OCI-LY3 (cell line): ENCODE results near the gene NFATC4.
A peak's percentile ranks its signal among the peaks of the same experiment; 100 is the strongest.

ENCODE experiments used
- H2AFZ ChIP-seq: fragments of 200-600, 300-600 bp; shearing (Covaris generic); 2 replicates; pipeline ENCODE4 v1.6.0; 2014; ENCODE audit warnings: antibody characterized with exemption, low read depth, low read length
- H3K27ac ChIP-seq: fragments of 200-600, 300-600 bp; sonication (generic); 2 replicates; pipeline ENCODE4 v1.5.1; 2014; ENCODE audit warnings: mild to moderate bottlenecking, low read length, moderate library complexity, mixed read lengths
- H3K27me3 ChIP-seq: fragments of 200-600, 300-600 bp; sonication (generic); 2 replicates; pipeline ENCODE4 v1.6.1; 2014; ENCODE audit warnings: low read depth, low read length, mixed read lengths
- H3K36me3 ChIP-seq: fragments of 200-600, 300-600 bp; sonication (generic); replicated peaks from 2 replicates; pipeline ENCODE3; 2014; ENCODE audit warnings: low read depth, low read length, mixed read lengths
- H3K4me1 ChIP-seq: fragments of 300-600, 200-600 bp; sonication (generic); 2 replicates; pipeline ENCODE4 v1.6.1; 2014; ENCODE audit warnings: low read length, mixed read lengths
- H3K4me2 ChIP-seq: fragments of 200-600, 300-600 bp; sonication (generic); 2 replicates; pipeline ENCODE4 v1.6.1; 2014; ENCODE audit warnings: low read length, mixed read lengths
- H3K4me3 ChIP-seq: fragments of 300-600, 200-600 bp; sonication (generic); 2 replicates; pipeline ENCODE4 v1.5.1; 2014; ENCODE audit warnings: antibody characterized with exemption, mild to moderate bottlenecking, low read length, moderate library complexity
- H3K79me2 ChIP-seq: fragments of 300-600, 200-600 bp; shearing (Covaris generic); 2 replicates; pipeline ENCODE4 v1.6.1; 2014; ENCODE audit warnings: mild to moderate bottlenecking, low read length, mixed read lengths
- H3K9ac ChIP-seq: fragments of 300-600, 200-600 bp; shearing (Covaris generic); 2 replicates; pipeline ENCODE4 v1.6.0; 2014; ENCODE audit warnings: mild to moderate bottlenecking, low read length, moderate library complexity
- H3K9me3 ChIP-seq: fragments of 200-600, 300-600 bp; shearing (Covaris generic); 2 replicates; pipeline ENCODE4 v1.6.1; 2014; ENCODE audit warnings: low read length, mixed read lengths; ENCODE audit not compliant: insufficient read depth
- H4K20me1 ChIP-seq: fragments of 200-600, 300-600 bp; sonication (generic); 2 replicates; pipeline ENCODE4 v1.6.1; 2016; ENCODE audit warnings: low read length, mixed read lengths; ENCODE audit not compliant: insufficient read depth
- EZH2phosphoT487 ChIP-seq: fragments of 200-600 bp; shearing (Covaris generic); IDR thresholded peaks from 2 replicates; pipeline ENCODE4 v1.6.1; 2018; ENCODE audit warnings: antibody characterized with exemption, mixed run types, low read depth
- TF ChIP-seq, protein P1 (sequence below): fragments of 200-600, 300-600 bp; sonication (generic); IDR thresholded peaks from 2 replicates; pipeline ENCODE4 v1.5.1; 2014; ENCODE audit warnings: antibody characterized with exemption, low read length, low read depth

The NFATC4 gene

DNA sequence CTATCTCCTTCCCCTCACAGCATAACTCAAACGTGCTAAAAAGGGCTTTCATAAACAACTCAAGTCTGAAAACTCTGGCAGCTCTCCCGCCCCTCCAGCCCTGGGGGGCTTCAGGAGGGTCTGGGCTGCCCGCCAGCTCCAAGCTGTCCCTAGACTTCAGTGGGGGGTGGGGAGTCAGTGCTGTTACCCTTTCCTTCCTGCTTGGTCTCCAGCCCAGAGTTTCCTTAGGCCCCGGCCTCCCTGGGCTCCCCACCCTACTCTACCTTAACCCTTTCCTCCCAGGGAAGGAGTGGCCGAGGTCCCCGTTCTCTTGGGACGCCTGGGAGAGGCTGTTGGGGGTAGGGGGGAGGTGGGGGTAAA, 30.3 kb downstream of the NFATC4 start:
- H3K4me3 ChIP-seq = peak overlapping the region; percentile 76; the same call in 1 of the 2 replicates
- H3K36me3 ChIP-seq = no peaks in the 10 kb centered on the region
- no peaks in the 10 kb centered on the region for H4K20me1 ChIP-seq
- H3K9me3 ChIP-seq = no peaks in the 10 kb centered on the region
- no peak for TF ChIP-seq EZH2phosphoT487
- TF ChIP-seq, protein P1, sequence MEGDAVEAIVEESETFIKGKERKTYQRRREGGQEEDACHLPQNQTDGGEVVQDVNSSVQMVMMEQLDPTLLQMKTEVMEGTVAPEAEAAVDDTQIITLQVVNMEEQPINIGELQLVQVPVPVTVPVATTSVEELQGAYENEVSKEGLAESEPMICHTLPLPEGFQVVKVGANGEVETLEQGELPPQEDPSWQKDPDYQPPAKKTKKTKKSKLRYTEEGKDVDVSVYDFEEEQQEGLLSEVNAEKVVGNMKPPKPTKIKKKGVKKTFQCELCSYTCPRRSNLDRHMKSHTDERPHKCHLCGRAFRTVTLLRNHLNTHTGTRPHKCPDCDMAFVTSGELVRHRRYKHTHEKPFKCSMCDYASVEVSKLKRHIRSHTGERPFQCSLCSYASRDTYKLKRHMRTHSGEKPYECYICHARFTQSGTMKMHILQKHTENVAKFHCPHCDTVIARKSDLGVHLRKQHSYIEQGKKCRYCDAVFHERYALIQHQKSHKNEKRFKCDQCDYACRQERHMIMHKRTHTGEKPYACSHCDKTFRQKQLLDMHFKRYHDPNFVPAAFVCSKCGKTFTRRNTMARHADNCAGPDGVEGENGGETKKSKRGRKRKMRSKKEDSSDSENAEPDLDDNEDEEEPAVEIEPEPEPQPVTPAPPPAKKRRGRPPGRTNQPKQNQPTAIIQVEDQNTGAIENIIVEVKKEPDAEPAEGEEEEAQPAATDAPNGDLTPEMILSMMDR = no peak
- H3K4me2 ChIP-seq = peak overlapping the region; percentile 80; the same call in 1 of the 2 replicates
- no peak overlapping the region for H2AFZ ChIP-seq
- no peaks in the 10 kb centered on the region for H3K79me2 ChIP-seq
- H3K4me1 ChIP-seq = no peaks in the 10 kb centered on the region
- H3K9ac ChIP-seq = no peak overlapping the region; the same call in 1 of the 2 replicates
- H3K27me3 ChIP-seq = peaks cover 13% of the 10 kb centered on the region
- no peak overlapping the region for H3K27ac ChIP-seq

DNA sequence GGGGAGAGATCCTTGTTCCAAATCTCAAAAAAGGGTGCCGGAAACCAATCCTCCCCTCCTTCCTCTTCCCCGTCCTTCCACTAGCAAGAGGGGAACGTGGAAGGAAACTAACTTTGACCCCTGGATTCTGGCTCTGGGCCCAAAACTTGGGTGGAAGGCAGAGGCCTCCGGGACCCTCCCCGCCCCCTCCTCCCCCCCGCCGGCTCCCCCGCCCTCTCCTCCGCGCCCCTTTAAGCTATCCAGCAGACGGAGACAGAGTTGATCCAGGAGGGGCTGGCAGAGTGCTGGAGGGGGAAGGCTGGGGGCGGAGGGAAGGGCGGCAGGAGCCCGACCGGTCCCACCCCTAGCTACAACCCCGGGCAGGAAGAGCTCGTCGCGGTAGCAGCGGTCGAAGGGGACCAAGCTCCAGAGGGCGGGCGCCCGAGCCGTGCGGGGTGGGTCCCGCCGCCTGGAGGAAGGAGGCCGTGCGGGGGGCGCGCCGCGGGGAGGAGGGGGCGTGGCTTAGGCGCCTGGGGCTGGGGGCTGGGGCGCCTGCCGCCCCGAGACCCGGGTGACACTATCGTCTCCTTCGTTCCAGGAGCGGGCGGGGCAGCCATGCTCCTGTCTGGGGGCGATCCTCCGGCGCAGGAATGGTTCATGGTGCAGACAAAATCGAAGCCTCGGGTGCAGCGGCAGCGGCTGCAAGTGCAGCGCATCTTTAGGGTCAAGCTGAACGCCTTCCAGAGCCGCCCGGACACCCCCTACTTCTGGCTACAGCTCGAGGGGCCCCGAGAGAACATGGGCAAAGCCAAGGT, 30.9 kb downstream of the NFATC4 start, which contains the start of gene NYNRIN:
NYNRIN (plus strand) TSS at position 351 of the 794 bp plus-strand sequence; CDS start at position 595, 244 bp downstream.
- H2AFZ ChIP-seq = peak within 1 kb of the TSS; percentile 68; the same call in 1 of the 2 replicates
- no peaks in the 10 kb centered on the region for H3K4me1 ChIP-seq
- H3K9ac ChIP-seq = peak within 1 kb of the TSS; percentile 40
- H3K27ac ChIP-seq = no peak within 1 kb of the TSS
- H3K27me3 ChIP-seq = peaks cover 14% of the 10 kb centered on the region; the same call in 1 of the 2 replicates
- H3K36me3 ChIP-seq = no peaks in the 10 kb centered on the region
- H3K4me2 ChIP-seq = peak within 1 kb of the TSS; percentile 80
- peak within 1 kb of the TSS; percentile 76 for H3K4me3 ChIP-seq
- H3K79me2 ChIP-seq = no peaks in the 10 kb centered on the region
- H4K20me1 ChIP-seq = no peaks in the 10 kb centered on the region
- no peak for TF ChIP-seq EZH2phosphoT487
- H3K9me3 ChIP-seq = no peaks in the 10 kb centered on the region

DNA sequence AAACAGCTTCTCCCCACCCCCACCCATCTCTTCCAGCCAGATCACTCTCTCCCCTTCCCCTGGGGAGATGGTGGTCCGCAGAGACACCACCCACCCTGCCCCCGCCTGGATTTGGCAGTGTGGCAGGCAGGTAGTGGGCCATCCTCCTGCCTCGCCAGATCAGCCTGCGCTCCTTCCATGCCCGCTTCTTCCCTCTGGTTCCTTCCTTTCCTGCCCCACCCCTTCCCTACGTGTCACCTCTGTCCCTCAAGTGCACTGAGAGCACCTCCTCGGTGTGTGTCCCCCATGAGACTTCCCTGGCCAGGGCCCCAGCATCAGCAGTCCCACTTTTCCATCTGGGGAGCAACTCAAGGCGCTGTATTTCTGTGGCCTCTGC, 31.5 kb downstream of the NFATC4 start:
- TF ChIP-seq, protein P1 = no peak
- no peak for TF ChIP-seq EZH2phosphoT487
- peak overlapping the region; percentile 80 for H3K4me2 ChIP-seq

DNA sequence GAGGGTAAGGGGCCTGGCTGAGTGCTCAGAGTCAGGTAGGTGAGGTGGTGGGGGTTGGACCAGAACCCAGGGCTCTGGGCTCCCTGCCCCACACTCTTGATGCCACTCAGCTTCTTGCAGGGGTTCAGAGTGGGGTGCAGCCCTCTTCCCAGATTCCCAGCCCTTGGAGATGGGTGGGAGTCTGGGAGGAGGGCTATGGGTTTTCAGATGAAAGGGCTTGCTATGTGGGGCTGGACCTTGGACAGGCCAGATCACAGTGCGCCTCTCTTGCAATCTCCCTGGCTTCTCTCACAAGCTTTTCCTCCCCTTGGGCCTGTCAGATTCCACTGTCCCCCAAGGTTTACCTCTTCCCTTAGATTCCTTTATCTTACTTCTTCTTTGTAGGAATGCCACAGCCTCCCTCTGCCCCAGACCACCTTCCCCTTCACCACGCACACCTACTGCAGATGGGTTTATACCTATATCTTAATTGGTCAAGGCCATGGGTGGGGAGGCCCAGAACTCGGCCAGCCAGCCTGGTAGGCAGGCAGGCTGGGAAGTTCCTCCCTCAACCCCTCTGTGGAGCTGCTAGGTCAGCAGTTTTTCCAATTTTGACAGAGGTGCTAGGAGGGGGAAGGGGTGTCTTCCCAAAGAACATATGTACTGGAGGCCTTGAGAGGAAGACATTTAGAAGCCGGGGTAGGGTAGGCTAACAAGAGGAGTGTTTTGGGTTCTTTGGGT, 32.2 kb downstream of the NFATC4 start:
- no peak overlapping the region for H3K9ac ChIP-seq
- H3K4me3 ChIP-seq = no peak overlapping the region

More for the DNA sequence above, 31.5 kb downstream of the NFATC4 start:
- peaks cover 13% of the 10 kb centered on the region; the same call in 1 of the 2 replicates for H3K27me3 ChIP-seq
- H3K9me3 ChIP-seq = no peaks in the 10 kb centered on the region
- H3K9ac ChIP-seq = peak overlapping the region; percentile 40
- H3K27ac ChIP-seq = no peak overlapping the region
- no peaks in the 10 kb centered on the region for H3K4me1 ChIP-seq
- peak overlapping the region; percentile 68; the same call in 1 of the 2 replicates for H2AFZ ChIP-seq
- H4K20me1 ChIP-seq = no peaks in the 10 kb centered on the region
- H3K79me2 ChIP-seq = no peaks in the 10 kb centered on the region
- no peaks in the 10 kb centered on the region for H3K36me3 ChIP-seq
- peak overlapping the region; percentile 76 for H3K4me3 ChIP-seq

More for the DNA sequence above, 32.2 kb downstream of the NFATC4 start:
- Histone ChIP-seq H3K79me2 (no peaks in the 10 kb centered on the region), H3K4me1 (no peaks in the 10 kb centered on the region), H3K27ac (no peak overlapping the region), H3K4me2 (peak overlapping the region; percentile 80), H3K27me3 (peaks cover 17% of the 10 kb centered on the region; the same call in 1 of the 2 replicates), H3K36me3 (no peaks in the 10 kb centered on the region), H3K9me3 (no peaks in the 10 kb centered on the region), H2AFZ (no peak overlapping the region), H4K20me1 (no peaks in the 10 kb centered on the region)
- TF ChIP-seq, protein P1 = no peak
- no peak for TF ChIP-seq EZH2phosphoT487
